Bronchial epithelial cell (primary cell): ENCODE data around the gene ITGB4. TPM values are rescaled to one million over a fixed set of nuclear protein-coding genes. Genes with fewer than 3 reads are reported as not detected.

ENCODE experiments used
- DNase-seq: peaks from one replicate; pipeline ENCODE4 v3.0.0-alpha.2; 2010; ENCODE audit warnings: low read depth
- FAIRE-seq: peaks from 2 replicates; lab custom pipeline; 2011; peaks lifted over from hg19 to GRCh38; lab: Jason Lieb, UNC
- H3K27me3 ChIP-seq: 2 replicates; pipeline ENCODE4 v1.5.1; 2011; ENCODE audit warnings: low read length; ENCODE audit not compliant: control insufficient read depth, insufficient read depth
- H3K36me3 ChIP-seq: 2 replicates; pipeline ENCODE4 v1.5.1; 2011; ENCODE audit warnings: low read length; ENCODE audit not compliant: control insufficient read depth, insufficient read depth
- H3K4me3 ChIP-seq: 2 replicates; pipeline ENCODE4 v1.5.1; 2011; ENCODE audit warnings: mild to moderate bottlenecking, low read depth, low read length, control low read depth
- CTCF ChIP-seq: IDR thresholded peaks from 2 replicates; pipeline ENCODE4 v1.5.1; 2011; ENCODE audit warnings: mild to moderate bottlenecking, moderate library complexity, low read length, control low read depth, inconsistent platforms; ENCODE audit not compliant: insufficient read depth, severe bottlenecking
- total RNA-seq: library from RNA; depleted of rRNA; stranded (reverse); fragments of >200 nt; gene quantifications from 2 replicates; pipeline ENCODE4 v1.2.1, GENCODE V29; 2014

ITGB4 gene
- total RNA-seq, 1 donor from 2014 or later, result 565 TPM

DNA sequence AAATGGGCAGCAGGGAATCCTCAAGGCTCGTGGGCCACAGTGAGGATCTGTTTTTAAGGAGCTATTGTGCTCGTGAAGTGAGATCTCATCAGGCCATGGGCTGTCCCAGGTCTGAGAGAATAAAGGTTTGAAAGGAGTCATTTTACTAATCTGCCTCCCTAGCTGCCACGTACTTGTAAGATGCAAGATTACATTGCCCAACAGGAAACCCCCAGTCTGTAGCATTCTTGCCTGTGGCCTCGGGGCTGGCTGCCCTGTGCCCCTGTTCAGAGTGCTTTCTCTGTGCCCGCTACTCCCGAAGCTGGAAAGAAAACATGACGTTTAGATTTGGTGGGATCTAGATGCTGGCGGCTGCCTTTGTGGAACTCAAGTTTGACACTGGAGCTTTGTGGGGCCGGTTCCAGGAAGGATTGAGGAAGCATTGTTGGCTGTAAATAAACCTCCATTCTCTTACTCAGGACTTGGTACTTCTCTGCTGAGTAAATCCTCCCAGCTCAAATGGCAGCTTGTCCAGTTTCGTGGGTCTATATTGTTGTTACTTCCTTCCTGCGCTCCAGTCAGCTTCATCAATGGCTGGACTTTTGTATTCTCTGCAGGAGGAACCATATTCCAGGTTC lies 32.9 kb upstream of the ITGB4 start:
- H3K27me3 ChIP-seq, result no peaks in the 10 kb centered on the region
- peaks cover 3% of the 10 kb centered on the region for H3K36me3 ChIP-seq
- no peak for TF ChIP-seq CTCF
- DNase-seq, result peak; percentile 84
- no peak for FAIRE-seq
- no peak overlapping the region for H3K4me3 ChIP-seq

GRCh38 chr17:75689441-75689873 lies 31.8 kb upstream of the ITGB4 start:
- peak; percentile 99 for DNase-seq
- Histone ChIP-seq H3K36me3 (peaks cover 4% of the 10 kb centered on the region), H3K4me3 (no peak overlapping the region), H3K27me3 (no peaks in the 10 kb centered on the region)
- FAIRE-seq, result peak; percentile 75
- TF ChIP-seq CTCF, result no peak

GRCh38 chr17:75691371-75691791 lies 29.9 kb upstream of the ITGB4 start:
- FAIRE-seq (no peak), DNase-seq (peak; percentile 84)
- no peak for TF ChIP-seq CTCF
- Histone ChIP-seq H3K36me3 (peaks cover 8% of the 10 kb centered on the region), H3K27me3 (no peaks in the 10 kb centered on the region), H3K4me3 (no peak overlapping the region)

DNA sequence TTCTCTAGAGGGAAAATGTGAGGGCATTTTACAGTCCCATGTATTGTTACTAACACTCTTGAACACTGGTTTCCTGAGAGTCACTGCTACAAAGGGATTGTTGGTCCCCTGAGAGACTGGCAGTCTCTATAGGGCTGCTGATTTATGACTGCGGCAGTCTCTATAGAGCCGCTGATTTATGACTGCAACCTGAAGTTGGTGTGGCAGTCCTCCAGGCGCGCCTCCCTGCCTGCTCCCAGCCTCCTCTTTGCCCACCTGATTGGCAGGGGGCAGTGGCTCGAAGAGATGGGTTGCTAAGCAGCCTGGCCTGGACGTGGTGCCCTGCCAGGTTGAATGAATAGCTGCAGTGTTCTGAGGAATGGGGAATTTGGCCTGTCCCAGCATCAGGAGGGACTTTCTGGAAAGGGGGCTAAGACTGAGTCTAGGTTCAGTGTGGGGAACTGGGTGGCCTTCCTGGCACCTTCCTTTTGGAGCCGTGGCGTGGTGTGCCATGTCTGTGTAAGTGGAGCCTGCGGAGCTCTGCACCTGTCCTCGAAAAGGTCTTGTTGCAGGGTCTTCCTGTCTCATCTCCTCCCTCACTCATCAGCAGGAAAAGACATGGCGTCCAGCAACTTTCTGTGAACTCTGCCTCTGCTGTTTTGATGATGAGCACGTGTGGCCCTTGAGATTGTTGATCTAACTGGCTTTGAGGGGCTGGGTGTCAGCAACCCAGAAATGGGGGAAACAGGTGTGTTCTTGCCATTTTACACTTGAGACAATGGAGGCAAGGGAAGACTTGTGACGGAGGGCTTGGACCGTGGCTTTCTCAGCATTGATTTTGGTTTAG lies 29.2 kb upstream of the ITGB4 start:
- no peak for TF ChIP-seq CTCF
- H3K36me3 ChIP-seq, result peaks cover 8% of the 10 kb centered on the region
- FAIRE-seq (no peak), DNase-seq (no peak)
- no peaks in the 10 kb centered on the region for H3K27me3 ChIP-seq
- H3K4me3 ChIP-seq, result no peak overlapping the region

- DNase-seq, result no peak
- no peak for FAIRE-seq
- H3K4me3 ChIP-seq, result no peak overlapping the region
- H3K27me3 ChIP-seq, result no peaks in the 10 kb centered on the region
- no peak for TF ChIP-seq CTCF
- peaks cover 8% of the 10 kb centered on the region for H3K36me3 ChIP-seq
Measured at GRCh38 chr17:75692976-75693375, 28.3 kb upstream of the ITGB4 start.
